ENCODE measurements around the gene BBS1.

Gene BBS1

GRCh38 chr11:66524304-66525040 is 14.0 kb downstream of the BBS1 start:
- H3K9me3 ChIP-seq = no peaks in the 10 kb centered on the region
- TF ChIP-seq, protein P1, sequence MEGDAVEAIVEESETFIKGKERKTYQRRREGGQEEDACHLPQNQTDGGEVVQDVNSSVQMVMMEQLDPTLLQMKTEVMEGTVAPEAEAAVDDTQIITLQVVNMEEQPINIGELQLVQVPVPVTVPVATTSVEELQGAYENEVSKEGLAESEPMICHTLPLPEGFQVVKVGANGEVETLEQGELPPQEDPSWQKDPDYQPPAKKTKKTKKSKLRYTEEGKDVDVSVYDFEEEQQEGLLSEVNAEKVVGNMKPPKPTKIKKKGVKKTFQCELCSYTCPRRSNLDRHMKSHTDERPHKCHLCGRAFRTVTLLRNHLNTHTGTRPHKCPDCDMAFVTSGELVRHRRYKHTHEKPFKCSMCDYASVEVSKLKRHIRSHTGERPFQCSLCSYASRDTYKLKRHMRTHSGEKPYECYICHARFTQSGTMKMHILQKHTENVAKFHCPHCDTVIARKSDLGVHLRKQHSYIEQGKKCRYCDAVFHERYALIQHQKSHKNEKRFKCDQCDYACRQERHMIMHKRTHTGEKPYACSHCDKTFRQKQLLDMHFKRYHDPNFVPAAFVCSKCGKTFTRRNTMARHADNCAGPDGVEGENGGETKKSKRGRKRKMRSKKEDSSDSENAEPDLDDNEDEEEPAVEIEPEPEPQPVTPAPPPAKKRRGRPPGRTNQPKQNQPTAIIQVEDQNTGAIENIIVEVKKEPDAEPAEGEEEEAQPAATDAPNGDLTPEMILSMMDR (IDR thresholded peaks at IDR 0.05) = no peak
- H3K4me1 ChIP-seq (ENCODE audit: control insufficient read depth in 1 of 2, insufficient read depth in 1 of 2, low read depth in 1 of 2, low read length in 1 of 2) = no peaks in the 10 kb centered on the region
- H3K27ac ChIP-seq = no peak overlapping the region
- no peaks in the 10 kb centered on the region for H3K27me3 ChIP-seq
- H3K36me3 ChIP-seq = peaks cover 75% of the 10 kb centered on the region
- H3K4me3 ChIP-seq (ENCODE audit: low read depth in 1 of 2, low read length in 1 of 2) = no peak overlapping the region

- TF ChIP-seq, protein P1 (IDR thresholded peaks at IDR 0.05) = no peak
- H3K9me3 ChIP-seq = no peaks in the 10 kb centered on the region
- H3K4me3 ChIP-seq (ENCODE audit: low read depth in 1 of 2, low read length in 1 of 2) = no peak overlapping the region
- H3K36me3 ChIP-seq = peaks cover 59% of the 10 kb centered on the region
- H3K27me3 ChIP-seq = no peaks in the 10 kb centered on the region
- H3K4me1 ChIP-seq (ENCODE audit: control insufficient read depth in 1 of 2, insufficient read depth in 1 of 2, low read depth in 1 of 2, low read length in 1 of 2) = no peaks in the 10 kb centered on the region
- H3K27ac ChIP-seq = no peak overlapping the region
Measured at GRCh38 chr11:66529069-66529468, 18.6 kb downstream of the BBS1 start.

DNA sequence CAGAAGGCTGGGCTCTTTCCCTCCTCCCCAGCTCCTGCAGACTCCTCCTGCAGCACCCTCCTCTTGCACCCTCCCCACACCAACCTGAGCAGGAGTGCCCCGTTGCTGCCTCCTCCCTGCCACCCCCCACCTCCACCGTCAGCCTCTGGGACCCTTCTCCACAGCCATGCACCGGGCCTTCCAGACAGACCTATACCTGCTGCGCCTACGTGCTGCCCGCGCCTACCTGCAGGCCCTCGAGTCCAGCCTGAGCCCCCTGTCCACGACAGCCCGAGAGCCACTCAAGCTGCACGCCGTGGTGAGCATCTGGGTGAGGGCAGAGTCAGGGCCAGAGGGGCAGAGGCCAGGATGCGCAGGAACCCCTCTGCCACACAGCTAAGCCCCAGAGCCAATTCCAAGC is 19.2 kb downstream of the BBS1 start:
- no peak overlapping the region for H3K27ac ChIP-seq
- peaks cover 54% of the 10 kb centered on the region for H3K36me3 ChIP-seq
- no peaks in the 10 kb centered on the region for H3K9me3 ChIP-seq
- no peaks in the 10 kb centered on the region for H3K4me1 ChIP-seq (ENCODE audit: control insufficient read depth in 1 of 2, insufficient read depth in 1 of 2, low read depth in 1 of 2, low read length in 1 of 2)
- TF ChIP-seq, protein P1 (IDR thresholded peaks at IDR 0.05) = no peak
- H3K4me3 ChIP-seq (ENCODE audit: low read depth in 1 of 2, low read length in 1 of 2) = no peak overlapping the region
- no peaks in the 10 kb centered on the region for H3K27me3 ChIP-seq

GRCh38 chr11:66530927-66531709 is 20.7 kb downstream of the BBS1 start:
- Histone ChIP-seq H3K4me1 (ENCODE audit: control insufficient read depth in 1 of 2, insufficient read depth in 1 of 2, low read depth in 1 of 2, low read length in 1 of 2) (no peaks in the 10 kb centered on the region), H3K4me3 (ENCODE audit: low read depth in 1 of 2, low read length in 1 of 2) (no peak overlapping the region), H3K36me3 (peaks cover 56% of the 10 kb centered on the region), H3K9me3 (no peaks in the 10 kb centered on the region), H3K27ac (no peak overlapping the region), H3K27me3 (no peaks in the 10 kb centered on the region)
- TF ChIP-seq, protein P1 (IDR thresholded peaks at IDR 0.05) = no peak

DNA sequence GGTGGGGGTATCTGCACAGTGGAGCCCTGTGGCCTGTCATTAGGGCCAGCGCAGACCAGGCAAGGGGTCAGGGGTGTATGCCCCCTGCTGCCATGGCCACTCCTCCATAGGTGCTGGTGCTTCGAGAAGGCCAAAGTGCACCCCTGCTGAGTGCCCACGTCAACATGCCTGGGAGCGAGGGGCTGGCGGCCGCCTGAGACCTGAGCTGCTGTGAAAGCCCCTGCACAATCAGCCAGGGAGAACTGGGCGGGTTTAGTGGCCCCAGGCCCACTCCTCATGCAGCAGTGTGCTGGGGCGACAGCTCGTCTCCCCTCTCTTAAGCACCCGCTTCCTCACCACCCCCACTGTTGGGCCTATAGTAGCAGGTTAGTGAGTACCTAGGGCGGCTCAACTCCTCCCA is 21.4 kb downstream of the BBS1 start:
- Histone ChIP-seq H3K27me3 (no peaks in the 10 kb centered on the region), H3K9me3 (no peaks in the 10 kb centered on the region), H3K36me3 (peaks cover 55% of the 10 kb centered on the region), H3K4me1 (ENCODE audit: control insufficient read depth in 1 of 2, insufficient read depth in 1 of 2, low read depth in 1 of 2, low read length in 1 of 2) (no peaks in the 10 kb centered on the region), H3K4me3 (ENCODE audit: low read depth in 1 of 2, low read length in 1 of 2) (no peak overlapping the region), H3K27ac (no peak overlapping the region)
- TF ChIP-seq, protein P1 (IDR thresholded peaks at IDR 0.05) = no peak
